HG02973 (cell line): ENCODE data around the gene SFTPA2.
A peak's percentile ranks its signal among the peaks of the same experiment; 100 is the strongest.
"Not testable (repeated sequence)": the region's sequence is repeated elsewhere in the genome, so short reads cannot be mapped to it uniquely, and the experiment has no call there.

Experiments used
- ATAC-seq: cut with Tn5 transposase; IDR thresholded peaks from one replicate; pipeline ENCODE4 v1.9.1; 2021; ENCODE audit warnings: moderate library complexity; ENCODE audit not compliant: unreplicated experiment

The SFTPA2 gene

DNA sequence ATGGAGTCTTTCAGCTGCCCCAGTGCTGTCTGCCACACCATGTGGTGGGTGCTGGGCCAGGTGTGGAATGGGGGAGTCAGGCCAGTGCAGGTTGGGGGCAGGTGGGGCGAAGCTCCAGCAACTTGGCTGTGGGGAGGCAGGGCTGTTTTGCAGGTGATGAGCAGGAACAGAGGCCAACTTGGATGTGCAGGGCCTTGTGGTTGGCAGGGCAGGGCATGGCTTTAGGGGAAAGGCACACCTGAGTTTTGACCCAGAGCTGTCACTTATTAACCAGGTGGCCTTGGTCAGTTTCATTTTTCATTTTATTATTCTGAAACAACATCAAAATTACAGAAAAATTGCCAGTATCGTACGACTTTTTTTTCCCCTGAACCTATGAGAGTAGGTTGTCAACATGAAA is 1.1 kb upstream of the SFTPA2 start:
- ATAC-seq, result no peak

GRCh38 chr10:79559726-79560125 is 481 bp downstream of the SFTPA2 start:
- ATAC-seq, result no peak

GRCh38 chr10:79556961-79557360 is 3.2 kb downstream of the SFTPA2 start:
- not testable (repeated sequence) for ATAC-seq

GRCh38 chr10:79555354-79556309 is 4.6 kb downstream of the SFTPA2 start:
- ATAC-seq, result no peak

DNA sequence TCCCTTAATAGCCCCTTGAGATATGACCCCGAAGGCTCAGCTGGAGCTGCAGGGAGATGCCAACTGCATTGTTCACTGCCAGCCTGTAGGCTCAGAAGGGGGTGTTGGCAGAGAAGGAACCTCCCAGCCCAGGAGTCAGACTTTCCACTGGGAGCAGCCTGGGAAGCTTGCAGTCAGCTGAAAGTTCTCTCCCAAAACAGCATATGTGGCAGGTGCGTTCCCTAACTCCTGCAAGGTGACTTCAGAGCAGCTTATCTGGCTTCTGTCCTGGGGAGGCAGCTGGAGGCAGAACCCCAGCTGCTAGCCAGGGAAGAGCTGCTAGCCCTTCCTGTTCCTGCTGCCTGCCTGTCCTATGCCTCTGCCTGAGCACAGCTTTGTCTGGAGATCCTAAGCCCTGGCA is 8.1 kb downstream of the SFTPA2 start:
- no peak for ATAC-seq

GRCh38 chr10:79547973-79548372 is 12.2 kb downstream of the SFTPA2 start:
- ATAC-seq, result no peak

- not testable (repeated sequence) for ATAC-seq
Observed at GRCh38 chr10:79547128-79547527, 13.1 kb downstream of the SFTPA2 start.

DNA sequence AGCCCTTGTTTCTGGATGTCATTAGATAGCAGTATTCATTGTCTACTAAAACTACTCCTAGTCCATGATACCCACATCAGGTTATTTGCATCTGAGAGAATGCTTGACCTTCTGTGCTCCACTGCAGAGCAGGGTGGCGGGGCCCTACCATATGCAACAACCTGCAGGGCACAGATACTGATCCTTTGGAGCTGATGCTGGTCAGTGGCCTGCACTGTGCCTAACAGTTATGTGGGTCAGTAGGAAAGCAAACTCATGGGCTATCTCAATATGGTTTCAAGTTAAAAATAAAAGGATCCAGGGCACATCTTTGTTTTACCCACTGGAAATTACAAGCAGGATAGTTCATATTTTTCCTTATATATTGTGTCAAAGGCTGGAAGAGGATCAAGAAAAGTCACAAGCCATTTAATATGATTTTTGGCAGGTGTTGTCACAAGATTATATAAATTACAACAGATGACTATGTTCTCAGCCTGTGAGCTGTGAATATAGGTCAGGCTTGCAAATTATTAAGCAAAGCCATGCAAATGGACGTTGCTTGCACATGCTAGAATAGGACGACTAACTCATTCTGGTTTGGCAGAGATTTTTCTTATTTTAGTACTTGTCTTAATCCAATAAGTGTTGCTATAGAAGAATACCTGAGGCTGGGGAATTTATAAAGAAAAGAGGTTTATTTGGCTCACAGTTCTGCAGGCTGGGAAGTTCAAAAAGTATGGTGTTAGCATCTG is 15.1 kb downstream of the SFTPA2 start:
- not testable (repeated sequence) for ATAC-seq

DNA sequence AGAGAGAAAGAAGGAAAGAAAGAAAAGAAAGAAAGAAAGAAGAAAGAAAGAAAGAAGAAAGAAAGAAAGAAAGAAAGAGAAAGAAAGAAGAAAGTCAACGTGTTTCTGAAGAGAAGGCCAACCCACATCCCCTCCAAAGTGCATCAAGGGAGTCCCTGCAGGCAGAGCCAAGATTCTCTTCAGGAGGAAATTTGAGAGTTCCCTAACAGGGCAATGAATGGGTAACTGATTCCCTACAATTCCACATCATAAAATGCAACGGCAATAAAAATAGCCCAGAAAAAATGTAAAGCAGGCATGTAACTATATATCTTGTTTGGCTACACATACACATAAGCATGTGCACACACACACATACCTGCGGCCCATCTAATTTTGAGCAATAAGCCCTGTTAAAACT is 15.8 kb downstream of the SFTPA2 start:
- ATAC-seq, result not testable (repeated sequence)

- ATAC-seq, result no peak
Observed at GRCh38 chr10:79542626-79543025, 17.6 kb downstream of the SFTPA2 start.

- ATAC-seq, result peak; percentile 88
Observed at GRCh38 chr10:79540930-79541329, 19.3 kb downstream of the SFTPA2 start.

- ATAC-seq, result not testable (repeated sequence)
Observed at GRCh38 chr10:79538311-79538710, 21.9 kb downstream of the SFTPA2 start.

DNA sequence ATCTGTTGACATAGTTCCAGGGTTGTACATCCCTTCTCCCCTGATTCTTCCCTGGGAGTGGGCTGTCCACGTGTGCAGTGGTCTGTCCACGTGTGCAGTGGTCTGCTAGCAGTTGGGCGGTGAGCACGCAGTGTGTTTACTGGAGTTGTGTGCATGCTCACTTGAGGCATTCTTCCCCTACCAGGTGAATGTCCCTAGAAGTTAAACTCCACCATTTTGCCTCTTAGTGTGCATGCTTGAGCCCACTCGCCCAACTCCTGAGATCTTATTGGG is 26.4 kb downstream of the SFTPA2 start:
- not testable (repeated sequence) for ATAC-seq

GRCh38 chr10:79533142-79533902 is 26.9 kb downstream of the SFTPA2 start:
- not testable (repeated sequence) for ATAC-seq

DNA sequence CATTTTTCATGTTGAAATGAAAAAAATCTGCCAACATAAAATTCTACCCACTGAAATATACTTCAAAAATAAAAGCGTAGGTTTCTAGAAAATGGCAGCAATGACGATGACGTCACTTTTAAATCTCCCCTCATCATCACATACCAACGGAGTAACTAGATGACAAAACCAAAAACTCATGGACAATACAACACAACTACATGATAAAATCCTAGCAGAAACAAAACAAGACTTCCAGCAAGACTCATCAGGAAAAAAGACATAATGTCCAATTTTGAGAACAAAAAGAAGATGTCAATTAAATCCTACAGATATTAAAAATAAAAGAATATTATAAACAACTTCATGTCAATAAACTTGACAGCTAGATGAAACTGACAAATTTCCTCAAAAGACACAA is 31.9 kb downstream of the SFTPA2 start:
- not testable (repeated sequence) for ATAC-seq

GRCh38 chr10:79525049-79525710 is 35.0 kb downstream of the SFTPA2 start:
- peak; percentile 77 for ATAC-seq

DNA sequence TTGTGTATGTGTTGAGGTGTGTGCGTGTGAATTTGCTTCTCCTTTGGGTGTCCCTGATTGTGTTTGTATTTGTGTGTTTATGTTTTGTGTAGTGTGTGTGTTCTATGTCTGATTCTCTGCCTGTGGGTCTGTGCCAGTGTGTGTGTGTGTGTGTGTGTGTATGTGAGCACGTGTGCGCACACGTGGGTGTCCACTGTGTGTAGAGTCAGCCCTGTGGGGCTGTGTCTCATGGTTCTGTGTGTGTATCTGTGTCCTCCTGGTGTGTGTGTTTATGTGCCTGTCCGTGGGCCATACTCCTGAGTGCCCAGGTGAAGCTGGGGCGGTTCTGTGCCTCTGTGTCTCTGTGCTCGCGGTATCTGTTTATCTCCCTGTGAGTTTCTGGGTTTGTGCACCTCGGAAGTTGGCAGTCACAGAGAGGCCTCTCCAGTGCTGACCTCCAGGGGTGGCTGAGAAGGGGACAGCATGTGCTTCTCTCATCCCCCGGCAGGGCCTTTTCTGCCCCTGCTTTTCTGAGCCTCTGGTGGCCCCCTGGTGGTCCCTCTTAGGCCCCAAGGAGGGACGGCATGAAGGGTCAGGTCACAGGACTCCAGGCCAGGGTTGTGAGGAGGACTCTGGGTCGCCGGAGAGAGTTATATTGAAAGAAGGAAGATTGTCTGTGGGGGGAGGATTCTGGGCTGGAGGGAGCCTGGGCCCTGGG is 36.9 kb downstream of the SFTPA2 start:
- ATAC-seq, result not testable (repeated sequence)

DNA sequence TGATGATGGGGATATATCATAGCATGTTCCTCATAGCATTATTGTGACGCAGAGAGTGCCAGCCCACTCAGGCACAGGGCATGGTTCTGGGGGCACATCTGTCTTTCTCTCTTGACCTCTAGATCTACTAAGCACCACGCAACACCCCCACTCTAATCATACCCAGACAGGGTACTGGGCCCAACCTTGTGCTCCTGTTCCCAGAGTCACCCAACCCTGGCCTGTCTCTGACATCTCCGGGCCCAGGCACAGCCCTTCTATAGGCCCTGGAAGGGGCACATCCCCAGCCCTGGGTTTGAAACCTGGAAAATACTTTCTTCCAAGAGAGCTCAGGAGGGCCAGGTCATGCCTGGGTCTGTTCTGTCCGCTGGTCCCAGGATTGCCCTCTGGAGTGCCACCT is 37.7 kb downstream of the SFTPA2 start:
- ATAC-seq, result not testable (repeated sequence)

DNA sequence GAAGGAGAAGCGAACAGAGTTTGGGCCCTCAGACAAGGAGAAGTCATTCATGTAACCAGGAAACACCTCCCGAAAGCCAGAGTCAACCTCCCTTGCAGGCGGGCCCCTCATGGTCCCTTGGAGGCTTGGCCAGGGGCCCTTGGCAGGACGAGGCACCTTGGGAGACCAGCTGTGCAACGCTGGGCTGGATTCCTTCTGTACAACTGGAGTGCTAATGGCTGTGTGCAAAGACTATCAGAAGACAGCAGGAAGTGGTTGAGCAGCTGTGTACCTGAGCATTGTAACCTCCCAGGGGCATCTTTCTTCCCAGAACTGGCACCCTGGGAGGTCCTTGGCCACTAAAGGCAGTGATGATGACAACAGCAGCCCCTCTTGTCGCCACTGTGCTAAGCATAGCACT is 38.5 kb downstream of the SFTPA2 start:
- not testable (repeated sequence) for ATAC-seq

GRCh38 chr10:79517567-79517966 is 42.6 kb downstream of the SFTPA2 start:
- ATAC-seq, result not testable (repeated sequence)
